IPS-18a (cell line): Measurements from ENCODE around the gene TPRG1.

ENCODE experiments used
- H3K27ac ChIP-seq: one replicate; pipeline ENCODE4 v1.5.1; 2013; ENCODE audit warnings: low read length
- H3K27me3 ChIP-seq: one replicate; pipeline ENCODE4 v1.6.1; 2013; ENCODE audit warnings: mild to moderate bottlenecking, low read length; ENCODE audit not compliant: control insufficient read depth, insufficient read depth
- H3K36me3 ChIP-seq: one replicate; pipeline ENCODE4 v1.6.1; 2013; ENCODE audit warnings: low read depth, low read length; ENCODE audit not compliant: control insufficient read depth
- H3K4me1 ChIP-seq: one replicate; pipeline ENCODE4 v1.6.1; 2013; ENCODE audit warnings: low read depth, low read length; ENCODE audit not compliant: control insufficient read depth
- H3K4me3 ChIP-seq: one replicate; pipeline ENCODE4 v1.5.1; 2013; ENCODE audit warnings: low read length
- H3K9ac ChIP-seq: one replicate; pipeline ENCODE4 v1.6.1; 2013; ENCODE audit warnings: mild to moderate bottlenecking, low read length, moderate library complexity
- H3K9me3 ChIP-seq: one replicate; pipeline ENCODE4 v1.6.1; 2013; ENCODE audit warnings: low read depth, low read length; ENCODE audit not compliant: control insufficient read depth

Gene TPRG1

GRCh38 chr3:189143321-189143720 lies 28.4 kb upstream of the TPRG1 start:
- no peaks in the 10 kb centered on the region for H3K27me3 ChIP-seq
- no peaks in the 10 kb centered on the region for H3K9me3 ChIP-seq
- peaks cover 6% of the 10 kb centered on the region for H3K4me1 ChIP-seq
- no peak overlapping the region for H3K4me3 ChIP-seq
- no peak overlapping the region for H3K27ac ChIP-seq
- no peak overlapping the region for H3K9ac ChIP-seq
- H3K36me3 ChIP-seq: no peaks in the 10 kb centered on the region

DNA sequence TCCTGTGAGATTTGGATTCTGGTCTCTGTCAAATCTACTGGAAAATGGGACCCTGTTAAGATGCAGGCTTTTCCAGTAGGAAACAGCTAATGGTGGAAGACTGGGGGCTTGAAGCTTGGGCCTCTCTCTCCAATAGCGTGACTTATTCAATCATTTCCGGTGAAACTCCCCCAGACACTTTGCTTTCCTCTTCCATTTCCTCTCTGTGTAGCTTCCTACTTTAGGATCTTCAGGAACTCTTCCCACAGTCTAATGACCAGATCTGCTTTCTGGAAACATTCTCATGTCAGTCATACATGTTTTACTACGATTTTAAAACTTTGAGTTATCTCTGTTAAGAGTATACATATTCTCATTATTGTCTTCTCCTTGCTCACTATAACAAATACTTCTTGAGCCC lies 28.0 kb upstream of the TPRG1 start:
- Histone ChIP-seq H3K4me3 (no peak overlapping the region), H3K9ac (no peak overlapping the region), H3K27ac (no peak overlapping the region), H3K27me3 (no peaks in the 10 kb centered on the region), H3K4me1 (peaks cover 6% of the 10 kb centered on the region), H3K36me3 (no peaks in the 10 kb centered on the region), H3K9me3 (no peaks in the 10 kb centered on the region)

- Histone ChIP-seq H3K9me3 (no peaks in the 10 kb centered on the region), H3K27ac (no peak overlapping the region), H3K9ac (no peak overlapping the region), H3K4me1 (peaks cover 6% of the 10 kb centered on the region), H3K4me3 (no peak overlapping the region), H3K36me3 (no peaks in the 10 kb centered on the region), H3K27me3 (no peaks in the 10 kb centered on the region)
These were observed 27.1 kb upstream of the TPRG1 start for GRCh38 chr3:189144645-189145044.

DNA sequence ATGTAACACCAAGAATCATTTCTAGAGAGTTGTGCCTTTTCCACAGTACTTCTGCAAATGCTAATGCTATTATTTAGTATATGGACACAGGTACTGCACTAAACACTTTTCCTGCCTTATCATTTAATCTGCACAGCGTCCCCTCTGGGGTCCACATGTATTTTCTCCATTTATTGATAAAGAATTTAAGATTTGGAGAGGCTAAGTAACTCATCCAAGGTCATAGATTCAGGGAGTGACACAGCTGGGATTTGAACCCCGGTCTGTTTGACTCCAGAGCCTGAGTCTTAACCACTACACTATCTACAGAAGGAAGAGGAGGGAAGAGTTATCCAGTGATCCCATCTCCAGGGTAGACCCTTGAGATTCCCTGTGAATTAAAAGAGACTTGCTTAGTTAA lies 24.9 kb upstream of the TPRG1 start:
- no peak overlapping the region for H3K9ac ChIP-seq
- no peak overlapping the region for H3K4me3 ChIP-seq
- H3K27ac ChIP-seq: no peak overlapping the region
- H3K27me3 ChIP-seq: no peaks in the 10 kb centered on the region
- H3K9me3 ChIP-seq: no peaks in the 10 kb centered on the region
- no peaks in the 10 kb centered on the region for H3K36me3 ChIP-seq
- H3K4me1 ChIP-seq: peaks cover 6% of the 10 kb centered on the region

DNA sequence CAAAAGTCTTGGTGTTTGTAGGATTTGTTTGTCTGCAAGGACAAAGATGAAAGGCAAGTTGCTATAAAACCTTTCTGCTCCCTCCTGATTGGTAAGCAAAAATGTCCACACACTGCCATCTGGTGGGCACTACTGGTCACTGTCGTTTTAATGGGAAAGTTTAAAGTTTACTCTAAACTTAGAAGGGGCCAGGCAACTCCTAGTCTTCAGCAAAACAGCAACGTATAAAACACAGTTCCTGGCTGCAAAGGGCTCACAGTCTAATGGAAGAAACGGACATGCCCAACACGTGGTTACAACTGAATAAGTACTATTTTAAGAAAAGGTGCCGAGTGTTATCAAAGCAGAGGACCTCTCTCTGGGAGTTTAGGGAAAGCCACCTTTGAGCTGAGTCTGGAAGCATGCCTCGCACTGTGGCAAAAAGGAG lies 23.7 kb upstream of the TPRG1 start:
- peaks cover 6% of the 10 kb centered on the region for H3K4me1 ChIP-seq
- H3K9me3 ChIP-seq: no peaks in the 10 kb centered on the region
- no peak overlapping the region for H3K9ac ChIP-seq
- no peaks in the 10 kb centered on the region for H3K36me3 ChIP-seq
- no peak overlapping the region for H3K27ac ChIP-seq
- H3K27me3 ChIP-seq: no peaks in the 10 kb centered on the region
- no peak overlapping the region for H3K4me3 ChIP-seq

DNA sequence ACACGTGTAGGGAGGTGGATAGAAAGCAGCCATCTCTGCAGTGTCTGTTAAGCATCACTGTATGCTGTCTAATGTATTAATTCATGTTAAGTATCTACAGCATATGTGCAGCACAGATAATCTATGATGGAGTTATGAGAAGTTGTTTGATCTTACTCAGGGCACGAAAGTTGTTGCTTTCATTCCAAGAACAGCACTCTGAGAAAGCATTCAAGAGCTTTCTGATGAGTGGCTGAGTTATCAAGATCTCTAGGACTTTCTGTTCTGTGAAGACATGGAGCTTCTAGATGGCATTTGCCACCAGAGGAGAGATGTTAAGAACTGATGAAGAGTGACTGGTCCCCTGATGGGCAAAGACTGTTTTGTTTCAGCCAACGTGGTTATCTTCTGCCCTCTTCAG lies 22.6 kb upstream of the TPRG1 start:
- no peaks in the 10 kb centered on the region for H3K36me3 ChIP-seq
- H3K27ac ChIP-seq: no peak overlapping the region
- H3K9me3 ChIP-seq: no peaks in the 10 kb centered on the region
- no peak overlapping the region for H3K4me3 ChIP-seq
- no peaks in the 10 kb centered on the region for H3K27me3 ChIP-seq
- no peak overlapping the region for H3K9ac ChIP-seq
- peaks cover 6% of the 10 kb centered on the region for H3K4me1 ChIP-seq

DNA sequence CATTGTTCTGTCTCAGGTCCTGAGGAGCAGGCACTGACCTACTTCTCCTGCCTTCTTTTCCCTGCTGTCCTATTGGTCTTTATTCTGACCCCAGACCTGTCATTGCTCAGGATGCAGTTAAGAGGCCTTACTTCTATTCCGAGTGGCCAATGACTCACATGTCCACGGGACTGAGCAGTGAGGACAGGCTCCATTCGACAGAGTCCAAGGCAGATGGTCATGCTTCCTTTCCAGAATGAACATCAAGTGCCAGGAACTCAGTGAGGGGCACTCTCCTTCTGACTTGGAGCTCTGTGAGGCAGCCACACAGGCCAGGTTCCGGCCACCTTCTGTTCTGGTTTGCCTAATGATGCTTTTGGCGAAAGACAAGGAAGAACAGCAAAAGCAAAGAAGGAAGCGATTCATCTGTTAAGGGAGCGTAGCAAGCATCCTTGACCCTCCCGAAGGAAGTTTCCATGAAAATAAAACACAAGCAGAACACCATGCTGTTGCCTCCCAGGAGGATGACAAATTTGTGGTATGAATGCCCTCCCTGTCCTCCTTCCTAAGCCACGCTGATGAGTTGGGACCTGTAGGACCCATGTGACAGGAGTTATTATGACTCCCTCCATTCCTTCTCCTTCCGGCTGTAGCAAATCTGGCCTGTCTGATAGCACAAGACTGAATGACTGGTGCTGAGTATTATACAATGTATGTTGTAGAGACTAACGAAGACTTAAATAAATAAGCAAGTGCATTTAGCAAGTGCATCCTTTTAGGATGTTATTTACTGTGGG lies 14.4 kb upstream of the TPRG1 start:
- H3K9ac ChIP-seq: no peak overlapping the region
- H3K4me3 ChIP-seq: no peak overlapping the region
- no peaks in the 10 kb centered on the region for H3K36me3 ChIP-seq
- H3K4me1 ChIP-seq: no peaks in the 10 kb centered on the region
- no peak overlapping the region for H3K27ac ChIP-seq
- no peaks in the 10 kb centered on the region for H3K27me3 ChIP-seq
- no peaks in the 10 kb centered on the region for H3K9me3 ChIP-seq

DNA sequence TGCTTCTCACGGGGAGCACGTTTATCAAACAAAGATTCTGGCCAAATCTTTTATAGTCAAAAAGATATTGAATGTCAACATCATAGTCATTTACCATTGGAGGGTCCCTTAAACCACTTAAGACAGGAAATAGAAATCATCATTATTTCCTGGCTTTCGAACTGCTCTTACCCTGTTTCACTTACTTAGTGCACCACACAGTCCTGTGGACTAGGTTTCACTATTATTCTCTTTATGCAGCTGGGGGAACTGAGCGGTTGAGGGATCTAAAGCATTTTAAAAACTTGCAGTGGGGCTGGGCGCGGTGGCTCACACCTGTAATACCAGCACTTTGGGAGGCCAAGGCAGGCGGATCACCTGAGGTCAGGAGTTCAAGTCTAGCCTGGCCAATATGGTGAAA lies 13.7 kb upstream of the TPRG1 start:
- no peaks in the 10 kb centered on the region for H3K27me3 ChIP-seq
- no peak overlapping the region for H3K4me3 ChIP-seq
- H3K9me3 ChIP-seq: no peaks in the 10 kb centered on the region
- no peaks in the 10 kb centered on the region for H3K36me3 ChIP-seq
- H3K4me1 ChIP-seq: no peaks in the 10 kb centered on the region
- no peak overlapping the region for H3K9ac ChIP-seq
- H3K27ac ChIP-seq: no peak overlapping the region

DNA sequence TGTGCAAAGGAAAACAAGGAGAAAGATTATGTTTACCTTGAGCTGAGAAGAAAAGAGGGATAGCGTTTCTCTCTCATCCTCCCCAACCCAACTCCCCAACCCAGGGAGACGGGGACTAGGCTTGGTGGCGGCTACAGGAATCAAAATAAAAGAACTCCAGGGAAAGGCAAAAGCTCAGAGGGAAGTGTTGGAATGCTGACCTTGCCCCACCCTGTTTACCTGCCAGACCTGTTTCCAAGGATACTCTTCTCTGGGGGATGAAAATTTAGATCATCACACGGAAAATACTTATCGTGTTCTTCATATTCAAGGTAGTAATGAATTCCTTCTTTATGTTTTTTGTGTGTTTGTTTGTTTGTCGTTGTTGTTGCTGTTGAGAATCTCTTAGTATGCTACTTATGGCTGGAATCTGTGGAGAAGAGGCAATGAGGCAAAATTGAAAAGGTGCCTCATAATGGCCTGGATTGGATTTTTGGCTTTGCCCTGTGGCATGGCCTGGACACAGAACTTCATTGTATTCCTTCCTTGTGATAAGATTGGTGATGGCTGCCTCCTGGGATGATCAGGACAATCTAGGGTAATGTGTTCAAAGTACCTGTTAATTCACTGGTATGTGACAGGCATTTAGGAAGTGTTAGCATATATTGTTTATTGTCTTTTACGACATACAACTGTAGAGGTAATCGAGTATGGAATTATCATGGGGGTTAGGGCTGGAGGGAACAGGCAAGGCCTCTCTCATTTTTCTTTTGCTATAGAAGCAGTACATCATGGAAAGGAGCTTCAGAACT lies 11.1 kb upstream of the TPRG1 start:
- no peaks in the 10 kb centered on the region for H3K27me3 ChIP-seq

DNA sequence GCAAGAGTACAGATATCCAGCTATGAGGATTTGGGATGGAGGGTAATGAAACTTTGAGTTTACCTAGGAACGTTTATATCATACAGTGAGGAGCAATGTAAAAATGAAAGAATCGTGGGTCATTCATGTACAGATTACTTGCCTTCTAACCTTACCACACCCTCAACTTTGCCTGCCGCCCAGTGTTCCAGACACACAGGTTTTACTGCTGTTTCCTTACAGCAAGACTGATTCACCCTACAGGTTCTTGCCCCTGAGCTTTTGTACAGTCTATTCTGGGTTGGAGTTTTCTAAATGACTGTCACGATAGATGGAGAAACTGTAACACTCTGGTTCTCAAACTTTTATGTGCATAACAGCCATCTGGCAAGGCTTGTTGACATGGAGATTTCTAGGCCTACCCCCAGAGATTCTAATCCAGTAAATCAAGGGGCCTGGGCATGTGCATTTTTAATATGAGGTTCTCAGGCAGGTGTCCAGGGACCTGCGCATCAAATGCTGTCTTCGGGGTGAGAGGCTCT lies 6.6 kb upstream of the TPRG1 start:
- Histone ChIP-seq H3K27ac (no peak overlapping the region), H3K27me3 (no peaks in the 10 kb centered on the region), H3K9ac (no peak overlapping the region), H3K4me1 (no peaks in the 10 kb centered on the region), H3K36me3 (no peaks in the 10 kb centered on the region), H3K4me3 (no peak overlapping the region), H3K9me3 (no peaks in the 10 kb centered on the region)

More for the DNA sequence above, 11.1 kb upstream of the TPRG1 start:
- H3K4me1 ChIP-seq: no peaks in the 10 kb centered on the region
- no peaks in the 10 kb centered on the region for H3K36me3 ChIP-seq
- no peak overlapping the region for H3K9ac ChIP-seq
- H3K9me3 ChIP-seq: no peaks in the 10 kb centered on the region
- no peak overlapping the region for H3K27ac ChIP-seq
- H3K4me3 ChIP-seq: no peak overlapping the region

- Histone ChIP-seq H3K27me3 (no peaks in the 10 kb centered on the region), H3K9me3 (no peaks in the 10 kb centered on the region), H3K9ac (no peak overlapping the region), H3K36me3 (no peaks in the 10 kb centered on the region), H3K27ac (no peak overlapping the region), H3K4me1 (no peaks in the 10 kb centered on the region), H3K4me3 (no peak overlapping the region)
These were observed 5.5 kb upstream of the TPRG1 start for GRCh38 chr3:189166321-189166720.
